Measurements from ENCODE around the gene CARD9. TPM values are rescaled to one million over a fixed set of nuclear protein-coding genes. Genes with fewer than 3 reads are reported as not detected.

CARD9 gene
- total RNA-seq, 3 donors from 2014 or later, result 2.2 to 2.4 (median 2.2) TPM

GRCh38 chr9:136389396-136389795 lies 15.9 kb upstream of the CARD9 start:
- H3K36me3 ChIP-seq (ENCODE audit: low read depth), result no peaks in the 10 kb centered on the region

DNA sequence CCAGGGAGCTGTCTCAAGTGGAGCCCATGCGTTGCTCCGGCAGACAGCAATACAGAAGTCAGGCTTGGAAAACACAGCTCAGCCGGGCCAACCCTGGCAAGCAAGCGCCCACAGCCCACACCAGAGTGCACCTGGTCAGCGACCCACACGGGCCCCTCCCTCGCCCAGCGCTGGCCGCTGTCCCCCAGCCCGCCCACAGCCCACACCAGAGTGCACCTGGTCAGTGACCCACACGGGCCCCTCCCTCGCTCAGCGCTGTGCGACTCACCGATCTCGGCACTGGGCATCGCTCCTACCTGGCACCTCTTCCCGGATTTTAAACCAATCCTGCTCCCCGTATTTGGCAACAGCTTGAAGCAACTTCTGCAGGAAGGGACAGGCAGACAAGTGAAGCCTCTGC lies 13.7 kb upstream of the CARD9 start:
- TF ChIP-seq, protein P1, sequence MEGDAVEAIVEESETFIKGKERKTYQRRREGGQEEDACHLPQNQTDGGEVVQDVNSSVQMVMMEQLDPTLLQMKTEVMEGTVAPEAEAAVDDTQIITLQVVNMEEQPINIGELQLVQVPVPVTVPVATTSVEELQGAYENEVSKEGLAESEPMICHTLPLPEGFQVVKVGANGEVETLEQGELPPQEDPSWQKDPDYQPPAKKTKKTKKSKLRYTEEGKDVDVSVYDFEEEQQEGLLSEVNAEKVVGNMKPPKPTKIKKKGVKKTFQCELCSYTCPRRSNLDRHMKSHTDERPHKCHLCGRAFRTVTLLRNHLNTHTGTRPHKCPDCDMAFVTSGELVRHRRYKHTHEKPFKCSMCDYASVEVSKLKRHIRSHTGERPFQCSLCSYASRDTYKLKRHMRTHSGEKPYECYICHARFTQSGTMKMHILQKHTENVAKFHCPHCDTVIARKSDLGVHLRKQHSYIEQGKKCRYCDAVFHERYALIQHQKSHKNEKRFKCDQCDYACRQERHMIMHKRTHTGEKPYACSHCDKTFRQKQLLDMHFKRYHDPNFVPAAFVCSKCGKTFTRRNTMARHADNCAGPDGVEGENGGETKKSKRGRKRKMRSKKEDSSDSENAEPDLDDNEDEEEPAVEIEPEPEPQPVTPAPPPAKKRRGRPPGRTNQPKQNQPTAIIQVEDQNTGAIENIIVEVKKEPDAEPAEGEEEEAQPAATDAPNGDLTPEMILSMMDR (IDR thresholded peaks at IDR 0.05), result no peak
- intact Hi-C loops (cut with DNase I, micrococcal nuclease), result no loop called here
- peaks cover 6% of the 10 kb centered on the region for H3K36me3 ChIP-seq (ENCODE audit: low read depth)
- H3K4me3 ChIP-seq, result no peak overlapping the region
- DNase-seq (no peak), ATAC-seq (no peak)
- H3K4me1 ChIP-seq (ENCODE audit: low read depth), result no peaks in the 10 kb centered on the region
- H3K9me3 ChIP-seq, result no peaks in the 10 kb centered on the region

More at GRCh38 chr9:136389396-136389795, 15.9 kb upstream of the CARD9 start:
- Histone ChIP-seq H3K4me3 (no peak overlapping the region), H3K9me3 (no peaks in the 10 kb centered on the region), H3K4me1 (ENCODE audit: low read depth) (no peaks in the 10 kb centered on the region)
- ATAC-seq (no peak), DNase-seq (no peak)
- TF ChIP-seq, protein P1 (IDR thresholded peaks at IDR 0.05), result no peak
- intact Hi-C loops (cut with DNase I, micrococcal nuclease), result no loop called here

GRCh38 chr9:136386018-136386417 lies 12.5 kb upstream of the CARD9 start:
- Histone ChIP-seq H3K4me1 (ENCODE audit: low read depth) (no peaks in the 10 kb centered on the region), H3K36me3 (ENCODE audit: low read depth) (peaks cover 6% of the 10 kb centered on the region), H3K4me3 (no peak overlapping the region), H3K9me3 (no peaks in the 10 kb centered on the region)
- DNase-seq (no peak), ATAC-seq (no peak)
- intact Hi-C loops (cut with DNase I, micrococcal nuclease), result no loop called here
- TF ChIP-seq, protein P1 (IDR thresholded peaks at IDR 0.05), result no peak

DNA sequence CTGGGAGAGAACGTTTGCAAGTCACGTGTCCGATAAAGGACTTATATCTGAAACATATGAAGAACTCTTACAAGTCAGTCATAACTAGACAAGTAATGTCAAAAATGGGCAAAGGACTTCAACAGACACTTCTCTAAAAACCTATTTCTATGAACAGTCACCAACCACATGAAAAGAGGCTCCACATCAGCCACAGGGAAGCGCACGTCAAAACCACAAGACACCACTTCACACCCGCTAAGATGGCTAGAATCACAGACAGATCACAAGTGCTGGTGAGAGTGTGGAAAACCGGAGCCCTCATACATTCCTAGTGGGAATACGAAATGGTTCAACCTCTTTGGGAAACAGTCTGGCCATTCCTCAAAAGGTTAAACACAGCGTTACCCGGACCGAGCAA lies 11.5 kb upstream of the CARD9 start:
- no peak overlapping the region for H3K4me3 ChIP-seq
- no peaks in the 10 kb centered on the region for H3K9me3 ChIP-seq
- no peak for ATAC-seq
- no peak for DNase-seq
- TF ChIP-seq, protein P1 (IDR thresholded peaks at IDR 0.05), result no peak
- H3K4me1 ChIP-seq (ENCODE audit: low read depth), result no peaks in the 10 kb centered on the region
- intact Hi-C loops (cut with DNase I, micrococcal nuclease), result no loop called here
- peaks cover 6% of the 10 kb centered on the region for H3K36me3 ChIP-seq (ENCODE audit: low read depth)

DNA sequence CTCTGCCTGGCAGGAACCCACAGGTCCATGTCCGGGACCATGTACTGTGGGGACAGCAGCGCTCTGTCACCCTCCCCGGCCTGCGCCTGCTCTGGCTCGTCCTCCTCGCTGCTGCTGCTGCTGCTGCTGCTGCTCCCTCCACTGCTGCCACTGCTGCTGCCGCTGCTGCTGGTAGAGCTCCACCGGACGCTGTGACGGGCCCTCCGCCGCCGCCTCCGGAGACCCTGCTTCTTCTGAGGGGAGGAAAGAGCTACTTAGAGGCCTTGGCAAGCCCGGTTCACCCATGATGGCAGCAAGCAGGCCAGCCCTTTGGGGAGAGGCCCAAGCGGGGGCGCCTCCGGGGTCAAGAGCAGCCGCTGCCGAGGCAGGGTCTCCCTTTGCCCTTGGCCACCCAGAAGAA lies 10.0 kb upstream of the CARD9 start:
- Histone ChIP-seq H3K4me1 (ENCODE audit: low read depth) (no peaks in the 10 kb centered on the region), H3K9me3 (no peaks in the 10 kb centered on the region), H3K36me3 (ENCODE audit: low read depth) (peaks cover 6% of the 10 kb centered on the region), H3K4me3 (no peak overlapping the region)
- intact Hi-C loops (cut with DNase I, micrococcal nuclease), result no loop called here
- TF ChIP-seq, protein P1 (IDR thresholded peaks at IDR 0.05), result no peak
- DNase-seq (no peak), ATAC-seq (no peak)

- no peaks in the 10 kb centered on the region for H3K9me3 ChIP-seq
- no peak overlapping the region for H3K4me3 ChIP-seq
- intact Hi-C loops (cut with DNase I, micrococcal nuclease), result no loop called here
- ATAC-seq (no peak), DNase-seq (no peak)
- H3K4me1 ChIP-seq (ENCODE audit: low read depth), result no peaks in the 10 kb centered on the region
- peaks cover 6% of the 10 kb centered on the region for H3K36me3 ChIP-seq (ENCODE audit: low read depth)
- TF ChIP-seq, protein P1 (IDR thresholded peaks at IDR 0.05), result no peak
Observed at GRCh38 chr9:136381966-136382513, 8.6 kb upstream of the CARD9 start.

Measured in mucosa of descending colon (tissue), 3 donors.